DMS 273 treated with DMSO at 0.1 percent for 48 hours (cell line): Measurements from ENCODE around the gene CSMD2.

Source experiments
- DNase-seq: peaks from one replicate; lab custom pipeline; 2025; lab: John Stamatoyannopoulos, UW

CSMD2 gene

GRCh38 chr1:33997127-33998036 is 167.6 kb downstream of the CSMD2 start:
- no peak for DNase-seq

GRCh38 chr1:33996281-33996680 is 168.7 kb downstream of the CSMD2 start:
- DNase-seq = no peak

DNA sequence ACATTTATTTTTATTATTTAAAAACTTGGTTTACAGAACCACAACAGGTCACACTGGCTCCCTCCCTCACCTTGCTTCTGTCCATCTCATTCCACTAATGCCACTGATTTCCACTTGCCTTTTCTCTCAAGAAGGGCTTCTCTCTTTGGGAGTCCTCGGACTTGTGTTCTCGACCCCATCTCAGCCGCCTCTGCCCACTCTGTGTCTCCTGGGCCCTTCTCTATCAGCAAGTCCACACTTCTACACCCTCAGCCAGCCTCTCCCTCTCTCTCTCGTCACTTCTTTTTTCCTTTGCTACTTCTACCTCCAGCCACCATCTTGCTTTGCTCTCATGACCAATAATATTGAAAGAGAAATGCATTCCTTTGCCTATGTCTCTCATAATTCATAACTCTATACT is 171.7 kb downstream of the CSMD2 start:
- DNase-seq = no peak

DNA sequence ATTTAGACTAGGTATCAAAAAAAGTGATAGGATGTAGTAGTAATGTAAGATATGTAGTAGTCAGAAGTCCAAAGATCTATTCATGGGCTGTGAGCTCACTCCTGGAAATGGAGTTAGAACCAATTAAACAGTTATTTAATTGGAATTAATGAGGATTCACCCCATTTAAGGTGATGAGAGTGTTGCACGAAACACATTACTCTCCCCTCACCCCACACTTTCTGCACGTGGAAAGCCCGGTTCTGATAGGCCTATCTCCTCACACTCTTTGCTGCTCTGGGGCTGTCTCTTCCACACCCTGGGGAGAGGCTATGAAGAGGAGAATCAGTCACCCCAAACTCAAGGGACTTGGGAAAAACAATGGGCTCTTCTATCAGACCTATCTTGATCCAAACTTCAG is 174.7 kb downstream of the CSMD2 start:
- DNase-seq = no peak

DNA sequence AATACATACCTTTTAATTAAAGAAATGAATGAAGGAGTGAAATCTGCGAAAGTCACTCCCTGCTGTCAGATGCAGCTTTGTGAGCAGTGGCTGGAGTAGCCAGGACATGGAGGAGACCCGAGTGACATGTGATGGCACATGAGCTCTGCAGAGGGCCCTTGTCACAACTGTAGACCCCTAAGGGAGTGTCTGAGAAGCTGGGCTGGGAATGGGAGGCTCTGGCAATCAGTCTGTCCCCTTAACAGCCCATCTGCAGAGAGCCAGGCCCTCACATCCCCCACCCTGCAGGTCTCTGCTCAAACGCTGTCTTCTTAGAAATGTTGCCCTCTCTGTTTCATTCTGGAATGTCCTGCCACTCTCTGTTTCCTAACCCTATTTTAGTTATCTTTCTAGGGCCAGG is 176.9 kb downstream of the CSMD2 start:
- no peak for DNase-seq

DNA sequence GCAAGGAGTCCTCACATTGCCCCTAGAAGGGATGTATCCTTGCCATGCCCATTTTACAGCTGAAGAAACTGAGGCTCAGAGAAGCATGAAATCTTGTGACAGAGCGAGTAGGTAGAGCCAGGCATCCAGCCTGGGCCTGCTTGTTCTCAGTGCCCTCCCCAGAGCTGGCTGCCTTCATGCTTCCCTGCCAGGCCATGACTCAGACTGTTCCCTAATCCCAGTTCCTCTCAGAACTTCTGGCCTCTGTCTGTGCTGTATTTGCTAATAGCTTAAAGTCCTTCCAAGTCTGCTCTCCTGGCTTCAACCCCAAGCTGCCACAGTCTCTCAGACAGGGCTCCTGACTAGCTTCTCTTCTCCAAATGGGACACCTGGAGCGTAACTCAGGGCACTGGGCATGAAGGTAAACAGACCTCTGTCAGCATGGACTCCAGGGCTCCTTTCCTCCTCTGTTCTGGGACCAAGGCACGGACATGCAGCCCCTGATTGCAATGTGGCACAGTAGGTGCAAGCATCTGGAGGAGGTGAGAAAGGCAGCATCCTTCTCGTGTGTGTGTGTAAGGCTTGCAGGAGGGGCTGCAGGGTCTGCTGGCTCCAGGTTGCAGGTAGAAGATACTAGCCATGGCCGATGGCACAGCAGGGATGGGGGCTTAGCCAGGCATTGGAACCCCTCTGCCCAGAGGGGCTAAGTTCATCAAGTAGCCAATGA is 178.5 kb downstream of the CSMD2 start:
- DNase-seq = peak; percentile 40

- DNase-seq = no peak
These were observed 179.4 kb downstream of the CSMD2 start for GRCh38 chr1:33985656-33986055.

GRCh38 chr1:33984906-33985565 is 180.0 kb downstream of the CSMD2 start:
- peak; percentile 18 for DNase-seq

GRCh38 chr1:33982419-33982818 is 182.6 kb downstream of the CSMD2 start:
- DNase-seq = no peak

DNA sequence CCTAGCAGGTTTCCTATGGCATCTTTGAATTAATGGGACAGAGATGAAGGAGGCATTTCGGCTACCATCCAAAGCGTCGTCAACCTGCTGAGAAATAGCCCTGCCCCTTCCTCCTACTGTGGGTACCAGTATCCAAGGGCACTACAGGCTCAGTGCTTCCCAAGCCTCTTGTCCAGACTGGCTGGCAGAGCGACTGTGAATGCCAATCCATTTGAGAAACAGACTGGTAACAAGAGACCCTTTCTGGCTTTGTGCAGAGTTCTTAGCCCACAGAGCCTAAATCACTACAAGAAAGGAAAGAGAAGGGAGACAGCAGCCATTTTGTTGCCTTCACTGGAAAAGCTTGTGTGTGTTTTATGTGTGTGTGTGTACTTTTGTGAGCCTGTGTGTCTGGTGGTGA is 185.7 kb downstream of the CSMD2 start:
- DNase-seq = no peak

DNA sequence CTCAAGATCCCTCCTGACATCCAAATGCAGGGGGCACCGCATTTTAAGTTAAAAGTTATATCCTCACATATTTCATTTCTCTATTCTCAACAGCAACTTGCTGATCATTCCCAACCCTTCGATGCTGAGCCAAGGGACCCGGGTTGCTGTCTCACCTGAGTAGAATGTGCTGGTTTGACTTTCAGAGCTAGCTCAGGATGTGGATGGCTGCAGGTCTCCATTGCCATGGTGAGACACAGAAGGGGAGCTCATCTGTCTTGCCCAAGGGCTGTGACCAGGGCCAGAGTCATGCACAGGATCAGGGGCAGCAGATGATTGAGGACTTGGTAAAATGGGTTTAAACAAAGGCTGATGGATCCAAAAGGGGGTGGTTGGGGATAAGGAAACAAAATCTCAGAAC is 189.1 kb downstream of the CSMD2 start:
- no peak for DNase-seq

DNA sequence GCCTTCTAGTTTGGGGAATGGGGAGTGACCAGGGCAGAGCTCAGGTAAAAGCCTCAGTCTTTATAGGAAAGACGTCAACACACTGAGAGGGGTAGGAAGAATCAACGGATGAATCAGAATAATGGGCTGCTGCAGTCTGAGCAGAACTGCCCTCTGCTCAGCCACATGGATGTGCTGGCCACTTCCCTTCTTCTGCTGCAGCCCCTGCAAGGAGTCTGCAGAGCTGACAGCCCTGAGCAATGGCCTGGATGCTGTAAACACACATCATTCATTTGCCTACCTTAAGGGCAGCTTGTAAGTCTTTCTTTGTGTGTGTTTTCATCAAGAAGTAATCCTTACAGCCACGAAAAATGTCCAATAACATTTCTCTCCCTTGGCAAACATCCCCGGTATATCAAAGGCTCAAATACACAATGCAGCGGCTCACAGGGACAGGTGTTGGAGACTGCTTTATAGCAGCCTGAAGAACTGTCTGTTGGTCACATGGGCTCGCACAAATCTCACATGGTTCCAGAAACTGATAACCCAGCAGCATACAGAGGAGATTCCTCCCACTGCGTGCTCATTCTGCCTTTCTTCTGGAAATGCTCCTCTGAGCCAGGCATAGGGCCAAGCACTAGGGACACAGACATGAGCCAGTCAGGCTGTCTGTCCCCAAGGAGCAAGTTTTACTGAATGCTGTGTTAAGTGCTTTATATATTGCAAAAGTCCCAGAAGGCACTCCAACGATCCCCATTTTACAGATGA is 191.1 kb downstream of the CSMD2 start:
- no peak for DNase-seq

- DNase-seq = no peak
These were observed 192.2 kb downstream of the CSMD2 start for GRCh38 chr1:33972676-33973395.

- no peak for DNase-seq
These were observed 193.1 kb downstream of the CSMD2 start for GRCh38 chr1:33971913-33972312.

DNA sequence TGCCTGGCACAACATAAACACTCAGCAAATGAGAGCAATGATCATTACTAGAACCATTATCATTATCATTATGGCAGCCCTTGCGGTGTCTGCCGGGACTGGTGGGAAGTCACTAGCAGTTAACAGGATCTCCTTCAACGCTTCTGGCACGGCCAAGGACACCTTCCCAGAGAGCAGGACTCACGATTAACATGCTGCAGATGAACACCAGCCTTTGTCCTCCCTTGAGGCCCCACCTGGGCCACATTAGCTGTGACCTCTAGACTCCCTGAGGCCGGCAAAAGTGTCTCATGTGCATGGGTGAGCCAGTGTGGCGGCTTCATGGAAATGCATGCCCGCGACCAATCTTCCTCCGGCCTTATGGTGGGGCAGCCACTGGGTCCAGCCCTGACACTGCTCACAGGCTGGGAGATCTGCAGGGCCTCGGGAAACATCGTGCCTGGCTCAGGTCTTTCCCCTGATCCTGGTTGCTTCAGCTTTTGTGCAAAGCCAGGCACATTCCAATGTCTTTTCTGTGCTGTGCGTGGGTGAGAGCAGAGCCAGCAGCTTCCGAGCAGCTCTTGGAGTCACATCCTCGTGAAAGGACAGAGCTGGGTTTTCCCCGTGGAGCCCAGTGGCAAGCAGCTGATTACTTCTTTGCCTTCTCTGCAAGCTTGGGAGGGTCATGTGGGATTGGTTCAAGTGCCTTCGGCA is 193.9 kb downstream of the CSMD2 start:
- DNase-seq = no peak

- DNase-seq = no peak
These were observed 194.7 kb downstream of the CSMD2 start for GRCh38 chr1:33970148-33970825.

GRCh38 chr1:33966346-33967141 is 198.5 kb downstream of the CSMD2 start:
- peak; percentile 28 for DNase-seq

- no peak for DNase-seq
These were observed 199.9 kb downstream of the CSMD2 start for GRCh38 chr1:33965086-33965485.

DNA sequence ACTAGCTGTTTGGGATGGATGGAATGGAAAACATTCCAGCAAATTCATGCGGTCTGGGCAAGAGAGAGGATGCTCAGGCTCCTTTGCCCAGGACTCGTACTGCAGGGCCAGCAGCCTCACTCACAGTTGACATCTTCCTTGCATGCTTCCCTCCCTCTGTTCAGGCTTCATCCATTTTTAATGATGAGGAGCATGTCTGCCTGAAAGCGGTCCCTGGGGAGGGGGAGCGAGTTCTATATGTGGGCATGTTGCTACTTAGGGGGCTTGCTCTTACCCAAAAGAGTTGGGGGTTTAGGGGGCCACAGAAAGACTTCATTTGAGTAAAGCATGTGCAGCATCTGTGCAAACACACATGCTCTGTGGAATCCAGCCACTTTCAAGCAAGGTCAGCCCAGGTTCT is 203.0 kb downstream of the CSMD2 start:
- no peak for DNase-seq
